Glomerular endothelial cell (primary cell): Measurements from ENCODE around the gene ROCK2. TPM values are rescaled to one million over a fixed set of nuclear protein-coding genes. Genes with fewer than 3 reads are reported as not detected.
"Not testable (repeated sequence)": the region's sequence is repeated elsewhere in the genome, so short reads cannot be mapped to it uniquely, and the experiment has no call there.

ENCODE experiments used
- DNase-seq: peaks from one replicate; pipeline ENCODE4 v3.0.0-alpha.2; 2011; ENCODE audit warnings: low read depth, low spot score; ENCODE audit errors: extremely low read depth
- total RNA-seq: library from RNA; depleted of rRNA; stranded (reverse); fragments of >200 nt; gene quantifications from 2 replicates; pipeline ENCODE4 v1.2.3, GENCODE V29; 2015

ROCK2 gene
- total RNA-seq, 1 donor from 2014 or later, result 47.4 TPM

DNA sequence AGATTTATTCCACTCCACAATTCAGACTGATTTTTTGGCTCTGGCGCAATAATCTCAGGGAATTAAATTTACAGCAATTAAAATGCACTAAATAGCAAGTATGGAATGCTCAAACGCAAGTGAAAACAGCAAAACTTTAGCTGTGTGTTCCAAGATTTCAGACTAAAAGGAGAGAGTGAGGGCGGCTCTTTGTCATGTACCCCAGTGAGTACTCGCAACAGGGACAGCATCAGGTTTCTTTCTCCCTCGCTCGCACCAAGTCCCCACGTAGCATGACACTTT is 1.1 kb downstream of the ROCK2 start:
- DNase-seq, result no peak

DNA sequence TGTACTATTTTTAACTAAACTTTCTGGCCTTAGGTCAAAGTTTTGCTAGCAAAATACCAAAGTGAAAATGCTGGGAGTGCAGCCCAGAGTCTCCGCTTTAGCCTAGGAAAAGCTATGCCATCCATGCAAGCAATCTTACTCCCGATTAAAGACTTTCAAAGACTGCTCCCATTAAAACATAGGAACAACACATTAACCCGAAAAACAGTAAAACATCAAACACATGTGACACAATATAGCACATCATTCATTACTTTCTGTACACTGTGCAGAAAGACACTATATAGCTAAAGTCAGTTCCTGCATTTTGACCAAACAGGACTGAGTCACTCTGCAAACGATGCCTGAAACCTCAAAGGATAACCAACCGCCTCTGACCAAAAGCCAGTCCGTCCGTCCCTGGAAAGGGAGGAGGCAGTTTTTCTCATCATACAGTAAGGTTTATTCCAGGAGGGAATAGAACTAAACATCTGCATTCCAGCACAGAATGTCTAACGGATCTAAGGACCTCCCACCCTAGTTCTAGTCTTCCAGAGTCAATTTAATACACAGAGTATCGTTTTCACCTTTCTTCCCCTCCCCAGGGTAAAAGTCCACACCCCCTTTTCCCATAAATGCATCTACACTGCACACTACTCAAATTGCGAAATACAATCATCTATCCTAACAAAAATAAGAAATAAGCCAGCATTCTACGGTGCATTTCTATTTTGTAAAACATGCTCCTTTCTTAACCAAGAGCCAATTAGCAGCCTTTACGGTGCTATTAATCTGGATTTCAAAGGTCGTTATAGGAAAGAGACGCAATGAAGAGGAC is 1.7 kb downstream of the ROCK2 start:
- no peak for DNase-seq

DNA sequence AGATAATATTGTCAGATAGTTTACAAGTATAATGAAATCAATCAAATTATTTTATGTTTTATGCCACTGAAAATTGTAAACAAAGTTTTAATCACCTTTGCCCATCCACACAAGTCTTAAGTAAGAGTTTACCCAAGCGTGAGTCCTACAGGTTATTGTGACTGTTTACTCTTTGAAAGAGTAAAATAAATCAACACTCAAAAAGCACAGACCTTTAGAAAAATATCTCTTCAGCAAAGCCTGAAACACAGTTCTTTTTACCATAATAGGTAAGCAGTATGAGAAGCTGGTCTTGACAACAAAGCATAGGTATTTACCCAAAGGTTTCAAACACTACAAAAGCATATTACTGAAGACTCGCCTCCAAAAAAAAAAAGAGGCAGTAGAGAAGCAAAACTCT is 3.7 kb downstream of the ROCK2 start:
- DNase-seq, result no peak

DNA sequence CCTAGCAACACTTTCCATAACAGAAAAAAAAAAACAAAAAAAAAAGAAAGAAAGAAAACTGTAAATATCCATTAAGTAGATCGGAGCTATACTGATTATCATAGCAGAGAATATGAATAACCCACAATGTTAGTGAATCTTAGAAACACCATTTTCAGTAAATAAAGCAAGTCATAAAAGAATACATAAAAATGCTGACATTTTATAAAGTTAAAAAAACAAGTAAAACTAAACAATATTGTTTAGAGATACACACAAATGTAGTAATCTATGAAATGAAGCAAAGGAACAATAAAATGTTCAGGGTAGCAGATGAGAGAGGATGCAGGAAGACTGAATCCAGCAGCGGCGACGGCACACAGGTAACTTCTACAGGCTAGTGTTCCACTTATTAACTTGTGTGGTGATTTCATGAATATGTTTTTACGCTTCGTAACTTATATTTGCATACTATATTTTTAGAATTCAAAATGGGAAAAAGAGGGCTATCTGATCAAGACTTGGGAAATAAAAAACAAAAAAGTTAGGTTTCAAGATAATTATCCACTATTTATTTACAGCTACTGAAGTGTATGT is 4.8 kb downstream of the ROCK2 start:
- DNase-seq, result no peak

DNA sequence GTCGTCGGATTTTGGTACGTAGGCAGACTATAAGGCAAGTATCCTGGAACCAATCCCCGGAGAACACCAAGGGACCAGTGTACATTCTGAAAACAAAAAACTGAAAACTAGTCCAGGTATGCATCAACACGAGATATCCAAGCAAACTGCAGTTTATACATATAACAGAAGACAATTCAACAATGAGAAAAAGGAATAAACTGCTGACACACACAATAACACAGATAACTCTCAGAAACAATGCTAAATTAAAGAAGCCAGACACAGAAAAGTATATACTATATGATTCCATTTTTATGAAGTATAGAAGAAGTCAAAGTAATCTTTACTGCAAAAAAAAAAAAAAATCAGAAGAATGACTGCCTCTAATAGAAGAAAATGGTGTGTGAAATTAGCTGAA is 5.9 kb downstream of the ROCK2 start:
- no peak for DNase-seq

DNA sequence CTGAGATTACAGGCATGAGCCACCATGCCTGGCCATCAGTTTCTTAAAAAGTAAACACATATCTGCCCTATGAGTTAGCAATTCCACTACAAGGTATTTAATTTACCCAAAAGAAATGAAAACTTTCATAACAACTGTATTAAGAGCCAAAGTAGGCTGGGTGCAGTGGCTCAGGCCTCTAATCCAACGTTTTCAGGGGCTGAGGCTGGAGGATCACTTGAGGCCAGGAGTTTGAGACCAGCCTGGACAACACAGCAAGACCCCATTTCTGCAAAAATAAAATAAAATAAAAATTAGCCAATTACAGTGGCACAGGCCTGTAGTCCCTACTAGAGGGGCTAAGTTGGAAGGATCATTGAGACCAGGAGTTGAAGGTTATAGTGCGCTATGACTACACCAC is 6.5 kb downstream of the ROCK2 start:
- no peak for DNase-seq

DNA sequence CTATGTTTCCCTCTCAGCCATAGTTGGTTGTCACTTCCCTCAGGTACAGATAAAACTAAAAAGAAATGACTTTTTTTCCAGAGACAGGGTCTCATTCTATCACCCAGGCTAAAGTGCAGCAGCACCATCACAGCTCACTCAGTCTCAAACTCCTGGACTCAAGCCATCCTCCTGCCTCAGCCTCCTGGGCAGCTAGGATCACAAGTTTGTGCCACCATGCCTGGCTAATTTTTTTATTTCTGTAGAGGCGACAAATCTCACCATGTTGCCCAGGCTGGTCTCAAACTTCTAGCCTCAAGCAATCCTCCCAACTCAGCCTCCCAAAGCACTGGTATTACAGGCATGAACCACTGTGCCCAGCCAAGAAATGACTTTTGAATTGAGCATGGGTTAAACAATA is 8.2 kb downstream of the ROCK2 start:
- no peak for DNase-seq

DNA sequence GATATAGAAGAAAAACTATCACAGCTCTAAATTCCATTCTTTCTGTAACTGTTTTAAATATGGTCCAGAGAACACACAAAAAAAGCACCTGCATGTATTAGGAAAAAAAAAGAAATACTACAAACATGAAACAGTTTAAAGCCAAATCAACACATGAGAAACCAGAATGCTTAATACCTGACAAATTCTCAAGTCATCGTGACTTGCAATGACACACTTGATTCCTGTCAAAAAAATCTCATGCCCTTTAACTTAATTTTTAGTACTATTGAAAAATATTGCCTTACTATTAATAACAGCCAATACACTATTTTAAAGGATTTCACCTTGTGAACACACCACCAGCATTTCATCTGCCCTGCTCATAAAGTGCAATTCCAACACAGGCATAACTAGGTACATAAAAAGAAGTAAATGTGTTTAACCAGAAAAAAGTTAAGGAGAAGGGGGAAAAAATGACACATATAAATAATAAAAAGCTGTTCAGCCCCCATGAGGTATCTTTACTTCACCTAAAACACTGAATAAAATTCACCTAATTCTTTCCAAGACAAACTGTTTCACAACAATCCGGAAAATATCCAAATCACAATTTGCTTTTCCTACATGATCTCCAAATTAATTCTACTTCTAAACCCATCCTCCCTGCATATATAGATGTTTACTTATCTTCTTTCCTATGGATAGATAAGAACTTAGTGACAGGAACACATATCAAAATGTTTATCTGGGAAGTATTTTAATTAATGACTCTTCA is 10.8 kb downstream of the ROCK2 start:
- no peak for DNase-seq

DNA sequence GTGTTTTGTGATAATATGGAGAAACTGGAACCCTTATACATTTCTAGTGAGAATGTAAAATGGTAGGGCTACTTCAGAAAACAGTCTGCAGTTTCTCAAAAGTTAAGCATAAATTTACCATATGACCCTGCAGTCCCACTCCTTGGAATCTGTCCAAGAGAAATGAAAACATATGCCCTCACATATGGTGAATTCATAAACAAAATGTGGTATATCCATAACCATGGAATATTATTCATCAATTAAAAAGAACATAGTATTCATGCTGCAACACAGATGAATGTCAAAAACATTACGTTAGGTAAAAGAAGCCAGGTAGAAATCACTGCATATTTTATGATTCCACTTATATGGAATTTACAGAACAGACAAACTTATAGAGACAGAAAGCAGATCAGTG is 11.8 kb downstream of the ROCK2 start:
- DNase-seq, result no peak

DNA sequence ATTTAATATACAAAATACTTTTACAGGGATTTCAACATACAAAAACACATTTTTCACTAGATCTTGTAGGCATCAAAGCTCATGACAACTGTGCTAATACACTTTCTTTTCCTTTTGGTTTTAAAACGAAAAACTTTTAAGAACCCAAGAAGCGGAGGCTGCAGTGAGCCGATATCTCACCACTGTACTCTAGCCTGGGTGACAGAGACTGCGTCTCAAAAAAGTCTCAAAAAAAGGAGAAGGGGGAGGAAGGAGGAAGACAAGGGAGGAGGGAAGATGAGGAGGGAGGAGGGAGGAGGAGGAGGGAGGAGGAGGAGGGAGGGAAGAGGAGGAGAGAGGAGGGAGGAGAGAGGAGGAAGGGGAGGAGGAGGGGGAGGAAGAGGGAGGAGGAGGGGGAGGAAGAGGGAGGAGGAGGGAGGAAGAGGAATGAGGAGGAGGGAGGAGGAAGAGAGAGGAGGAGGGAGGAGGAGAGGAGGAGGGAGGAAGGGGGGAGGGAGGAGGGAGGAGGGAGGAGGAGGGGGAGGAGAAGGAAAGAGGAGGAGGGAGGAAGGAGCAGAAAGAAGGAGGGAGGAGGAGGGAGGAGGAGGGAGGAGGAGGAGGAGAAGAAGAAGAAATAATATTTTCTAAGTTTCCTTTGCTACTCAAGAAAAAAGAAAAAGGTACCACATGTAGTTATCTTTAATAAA is 13.8 kb downstream of the ROCK2 start:
- DNase-seq, result no peak

DNA sequence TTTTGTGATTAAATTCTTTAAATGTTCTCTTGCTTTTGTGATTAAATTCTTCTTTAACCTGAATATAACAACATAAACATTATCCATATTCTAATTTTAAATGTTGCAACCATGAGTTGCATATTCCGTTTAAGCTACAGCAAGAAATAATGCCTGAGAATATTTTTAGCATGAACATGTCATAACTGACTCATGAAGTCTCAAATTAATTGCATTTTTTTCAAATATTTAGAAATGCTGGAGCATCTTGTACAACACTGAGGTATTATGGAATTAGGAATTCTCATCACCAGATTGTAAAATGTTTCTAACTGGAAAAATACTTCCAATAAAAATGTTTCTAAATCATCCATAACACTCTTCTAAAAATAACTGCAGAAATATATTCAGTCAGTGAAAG is 14.7 kb downstream of the ROCK2 start:
- no peak for DNase-seq

DNA sequence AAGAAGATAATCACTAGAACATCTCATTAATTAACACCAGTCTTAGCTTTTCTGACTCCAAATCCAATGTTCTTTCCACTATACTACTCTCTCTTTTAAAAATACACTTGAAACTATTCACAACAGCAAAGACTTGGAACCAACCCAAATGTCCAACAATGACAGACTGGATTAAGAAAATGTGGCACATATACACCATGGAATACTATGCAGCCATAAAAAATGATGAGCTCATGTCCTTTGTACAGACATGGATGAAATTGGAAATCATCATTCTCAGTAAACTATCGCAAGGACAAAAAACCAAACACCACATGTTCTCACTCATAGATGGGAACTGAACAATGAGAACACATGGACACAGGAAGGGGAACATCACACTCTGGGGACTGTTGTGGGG is 15.9 kb downstream of the ROCK2 start:
- not testable (repeated sequence) for DNase-seq

DNA sequence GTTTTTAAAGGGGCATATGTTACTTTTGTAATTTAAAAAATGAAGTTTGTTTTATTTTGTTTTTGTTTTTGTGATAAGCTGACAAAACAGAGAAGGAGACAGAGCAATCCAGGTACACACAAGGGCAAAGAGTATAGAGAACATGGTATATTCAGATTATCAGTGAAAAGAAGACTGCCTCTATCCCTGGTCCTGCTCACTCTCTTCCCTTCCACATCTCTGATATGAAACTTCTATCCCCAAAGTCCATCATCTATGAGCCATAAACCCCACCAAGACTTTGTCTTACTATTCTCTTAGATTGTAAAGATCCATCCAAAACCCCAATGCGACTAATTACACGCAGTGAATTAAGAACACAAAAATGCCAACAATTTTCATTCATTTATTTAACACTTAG is 16.6 kb downstream of the ROCK2 start:
- DNase-seq, result no peak

DNA sequence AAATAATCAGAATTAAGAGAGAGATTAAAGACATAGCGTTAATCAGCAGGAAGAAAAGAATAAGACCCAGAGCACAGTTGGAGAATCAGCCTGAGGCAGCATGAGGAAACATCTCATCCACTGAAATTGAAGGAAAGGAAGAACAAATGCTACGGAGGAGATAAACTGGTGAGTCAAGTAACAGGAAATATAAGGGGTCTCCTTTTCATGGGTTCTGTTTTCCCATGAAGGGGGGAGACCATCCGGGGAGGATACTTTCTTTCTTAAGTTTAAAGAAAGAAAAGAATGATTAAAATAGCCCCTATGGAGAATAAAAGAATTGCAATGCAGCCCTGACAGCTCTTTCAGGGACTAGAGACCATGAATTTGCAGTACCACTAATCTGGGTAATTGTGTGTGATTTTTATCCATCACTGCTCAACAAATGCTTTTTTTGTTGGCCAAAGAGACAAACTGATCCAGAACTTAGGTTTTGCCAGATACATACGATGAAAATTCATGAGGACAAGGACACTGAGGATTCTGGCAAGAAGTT is 17.7 kb downstream of the ROCK2 start:
- no peak for DNase-seq

DNA sequence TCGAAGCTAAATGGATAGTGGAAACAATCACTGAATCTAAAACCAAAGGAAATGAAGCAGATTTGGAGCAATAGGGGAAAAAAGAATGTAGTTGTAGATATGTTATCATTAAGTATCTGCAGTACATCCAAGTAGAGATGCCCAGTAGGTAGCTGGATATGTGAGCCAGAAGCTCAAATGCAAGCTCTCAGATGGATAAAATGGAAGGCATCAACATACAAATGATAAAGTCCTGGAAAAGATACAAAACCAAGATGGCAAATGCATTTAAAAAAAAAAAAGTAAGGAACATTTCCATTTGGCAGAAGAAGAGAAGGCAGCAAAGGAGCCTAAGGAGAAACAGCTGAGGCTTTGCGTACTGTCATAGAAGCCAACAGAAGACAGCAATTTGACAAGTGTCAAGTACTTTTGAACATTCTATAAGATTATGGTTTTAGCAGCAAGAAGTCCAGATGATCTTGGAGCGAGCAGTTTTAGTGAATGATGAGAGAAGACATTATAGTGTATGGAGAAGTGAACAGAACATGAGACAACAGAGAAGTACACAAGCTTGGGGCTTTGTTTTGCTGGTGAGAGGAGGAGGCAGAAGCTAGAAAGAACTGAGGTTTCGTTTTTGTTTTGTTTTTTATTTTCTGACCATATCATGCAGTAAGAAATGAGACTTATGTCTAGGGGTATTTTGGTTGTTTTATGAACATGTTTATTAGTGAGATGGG is 18.3 kb downstream of the ROCK2 start:
- DNase-seq, result no peak

DNA sequence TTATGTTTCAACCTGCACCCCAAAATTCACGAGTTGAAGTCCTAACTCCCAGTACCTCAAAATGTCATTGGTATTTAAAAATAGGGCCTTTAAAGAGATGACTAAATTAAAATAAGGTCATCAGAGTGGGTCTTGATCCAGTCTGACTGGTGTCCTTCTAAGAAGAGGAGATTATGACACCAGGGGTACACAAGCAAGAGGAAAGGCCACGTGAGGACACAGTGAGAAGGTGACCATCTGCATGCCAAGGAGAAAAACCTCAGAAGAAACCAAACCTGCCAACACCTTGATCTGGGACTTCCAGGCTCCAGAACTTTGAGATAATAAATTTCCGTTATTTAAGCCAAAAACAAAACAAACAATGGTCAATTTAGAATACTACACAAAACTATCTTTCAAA is 22.6 kb downstream of the ROCK2 start:
- DNase-seq, result no peak

DNA sequence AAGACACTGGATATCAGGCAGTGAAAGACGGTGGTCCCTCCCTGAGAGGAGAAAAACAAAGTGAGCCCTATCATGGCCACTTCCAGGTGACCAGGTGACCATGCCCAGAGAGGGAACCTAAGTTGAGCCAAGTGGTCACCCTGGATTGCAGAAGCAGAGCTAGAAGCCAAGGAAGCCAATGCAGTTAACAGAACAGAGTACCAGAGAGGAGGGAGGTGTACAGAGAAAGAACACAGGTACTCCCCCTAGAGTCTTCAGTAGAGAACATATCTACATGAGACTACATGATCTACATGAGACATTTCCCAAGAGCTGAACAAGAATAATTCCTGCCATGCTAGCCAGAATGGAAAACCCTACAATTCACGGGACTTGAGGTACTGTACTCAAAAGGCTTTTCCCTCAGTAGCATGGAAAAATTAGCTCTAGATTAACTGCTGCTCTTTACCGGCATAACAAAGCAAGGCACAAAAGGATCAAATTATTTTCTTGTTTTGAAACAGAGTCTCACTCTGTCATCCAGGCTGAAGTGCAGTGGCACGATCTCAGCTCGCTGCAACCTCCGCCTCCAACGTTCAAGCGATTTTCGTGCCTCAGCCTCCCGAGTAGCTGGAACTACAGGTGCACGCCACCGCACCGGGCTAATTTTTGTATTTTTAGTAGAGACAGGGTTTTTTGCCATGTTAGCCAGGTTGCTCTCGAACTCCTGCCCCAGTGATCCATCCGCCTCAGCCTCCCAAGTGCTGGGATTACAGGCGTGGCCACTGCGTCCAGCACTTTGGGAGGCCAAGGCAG is 23.5 kb downstream of the ROCK2 start:
- no peak for DNase-seq

DNA sequence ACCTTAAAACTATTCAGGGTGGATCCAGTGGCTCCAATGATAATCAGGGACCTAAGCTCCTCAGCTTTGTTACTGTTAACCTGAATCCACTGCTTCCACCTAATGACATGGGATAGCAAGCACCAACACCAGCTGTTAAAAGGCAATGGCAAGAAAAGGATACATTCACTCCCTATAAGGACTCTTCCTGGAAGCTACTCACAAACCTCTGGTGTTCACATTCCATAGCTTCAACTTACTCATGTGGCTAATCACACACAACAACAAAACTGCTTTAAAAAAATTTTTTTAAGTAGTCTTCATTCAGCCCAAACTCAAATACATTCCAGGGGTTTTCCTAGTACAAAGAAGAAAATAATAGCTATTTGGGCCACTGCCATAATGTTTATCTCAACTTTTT is 24.5 kb downstream of the ROCK2 start:
- DNase-seq, result no peak

DNA sequence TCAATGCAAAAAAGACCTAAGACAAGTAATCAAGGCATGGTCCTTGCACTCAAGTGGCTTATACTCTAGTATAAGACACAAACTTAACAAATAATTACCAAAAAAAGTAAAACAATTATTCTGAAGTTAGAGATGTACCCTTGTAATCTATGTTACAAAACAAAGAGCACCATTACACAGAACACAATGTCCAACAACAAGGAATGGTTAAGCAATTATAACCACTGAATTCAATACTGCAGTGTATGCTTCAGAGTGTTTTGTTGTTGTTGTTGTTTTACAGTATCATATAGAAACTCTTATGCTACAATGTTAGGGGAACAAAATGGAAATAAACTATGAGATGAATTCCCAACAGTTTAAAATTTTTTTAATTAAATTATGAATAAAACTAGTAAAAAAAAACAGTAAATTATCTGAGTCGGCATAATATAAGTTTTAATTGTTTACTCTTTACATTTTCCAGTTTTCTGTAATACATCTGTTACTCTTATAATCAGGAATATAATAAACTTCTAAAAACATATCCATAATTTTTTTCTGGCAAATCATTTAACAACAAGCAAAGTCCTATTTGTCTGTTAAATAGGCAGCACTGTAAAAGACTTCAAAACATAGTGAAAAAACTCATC is 29.2 kb downstream of the ROCK2 start:
- DNase-seq, result no peak
